SK-N-SH treated with all-trans-retinoic acid at 6 μM for 48 hours (cell line): ENCODE measurements around the gene NRAP.

Experiments used
- ATAC-seq: fragments of 200-7000 bp; cut with Tn5 transposase; 3 replicates; pipeline ENCODE4 v1.9.1; 2020; ENCODE audit warnings: mild to moderate bottlenecking, moderate library complexity
- ARNTL ChIP-seq: fragments of 450-650 bp; formaldehyde crosslinking; IDR thresholded peaks from 2 replicates; pipeline ENCODE4 v1.5.0; 2020; ENCODE audit warnings: low read depth, mild to moderate bottlenecking, moderate library complexity, borderline replicate concordance
- BACH2 ChIP-seq: fragments of 250-450 bp; sonication (Bioruptor Pico); IDR thresholded peaks from 2 replicates; pipeline ENCODE4 v1.9.0; 2021; ENCODE audit warnings: mild to moderate bottlenecking, borderline replicate concordance
- CREB5 ChIP-seq: fragments of 250-450 bp; sonication (Bioruptor Pico); IDR thresholded peaks from 2 replicates; pipeline ENCODE4 v1.5.1; 2020; ENCODE audit warnings: low read depth, mild to moderate bottlenecking, moderate library complexity
- CSDC2 ChIP-seq: fragments of 250-450 bp; sonication (Bioruptor Pico); IDR thresholded peaks from 2 replicates; pipeline ENCODE4 v1.5.0; 2020; ENCODE audit warnings: mild to moderate bottlenecking, moderate library complexity
- ESRRG ChIP-seq: fragments of 250-450 bp; sonication (Bioruptor Pico); IDR thresholded peaks from 2 replicates; pipeline ENCODE4 v1.6.1; 2021; ENCODE audit warnings: mild to moderate bottlenecking
- GLIS3 ChIP-seq: fragments of 250-450 bp; sonication (Bioruptor Pico); IDR thresholded peaks from 2 replicates; pipeline ENCODE4 v1.5.0; 2020; ENCODE audit warnings: mild to moderate bottlenecking, moderate library complexity
- ISL1 ChIP-seq: fragments of 250-450 bp; sonication (Bioruptor Pico); IDR thresholded peaks from 2 replicates; pipeline ENCODE4 v2.1.2; 2022; ENCODE audit warnings: mild to moderate bottlenecking, moderate library complexity
- OSR1 ChIP-seq: fragments of 250-450 bp; sonication (Bioruptor Pico); IDR thresholded peaks from 2 replicates; pipeline ENCODE4 v1.8.0; 2022; ENCODE audit warnings: moderate library complexity, mild to moderate bottlenecking, inconsistent platforms
- PATZ1 ChIP-seq: fragments of 250-450 bp; sonication (Bioruptor Pico); IDR thresholded peaks from 2 replicates; pipeline ENCODE4 v1.8.0; 2020; ENCODE audit warnings: mild to moderate bottlenecking, moderate library complexity, borderline replicate concordance
- POU6F1 ChIP-seq: fragments of 250-450 bp; sonication (Bioruptor Pico); IDR thresholded peaks from 2 replicates; pipeline ENCODE4 v1.8.0; 2021; ENCODE audit warnings: low read depth, mild to moderate bottlenecking, moderate library complexity, borderline replicate concordance
- PPARA ChIP-seq: fragments of 250-450 bp; sonication (Bioruptor Pico); IDR thresholded peaks from 2 replicates; pipeline ENCODE4 v1.5.0; 2020; ENCODE audit warnings: mild to moderate bottlenecking, borderline replicate concordance
- RARB ChIP-seq: fragments of 250-450 bp; sonication (Bioruptor Pico); IDR thresholded peaks from 2 replicates; pipeline ENCODE4 v1.8.0; 2021; ENCODE audit warnings: mild to moderate bottlenecking, moderate library complexity
- SNAI2 ChIP-seq: fragments of 250-450 bp; sonication (Bioruptor Pico); IDR thresholded peaks from 2 replicates; pipeline ENCODE4 v1.5.0; 2020; ENCODE audit warnings: mild to moderate bottlenecking, moderate library complexity
- TCF4 ChIP-seq: fragments of 250-450 bp; sonication (Bioruptor Pico); IDR thresholded peaks from 2 replicates; pipeline ENCODE4 v1.8.0; 2021; ENCODE audit warnings: mild to moderate bottlenecking, moderate library complexity, borderline replicate concordance
- TOX ChIP-seq: fragments of 250-450 bp; sonication (Bioruptor Pico); IDR thresholded peaks from 2 replicates; pipeline ENCODE4 v1.8.0; 2021; ENCODE audit warnings: mild to moderate bottlenecking, moderate library complexity, borderline replicate concordance
- ZC3H10 ChIP-seq: fragments of 250-450 bp; sonication (Bioruptor Pico); IDR thresholded peaks from 2 replicates; pipeline ENCODE4 v1.5.1; 2021; ENCODE audit warnings: mild to moderate bottlenecking, moderate library complexity
- ZFP3 ChIP-seq: fragments of 250-450 bp; sonication (Bioruptor Pico); IDR thresholded peaks from 2 replicates; pipeline ENCODE4 v1.5.0; 2020; ENCODE audit warnings: mild to moderate bottlenecking, moderate library complexity
- ZFP30 ChIP-seq: fragments of 450-650 bp; formaldehyde crosslinking; IDR thresholded peaks from 2 replicates; pipeline ENCODE4 v1.5.0; 2022; ENCODE audit warnings: mild to moderate bottlenecking, moderate library complexity
- ZNF565 ChIP-seq: fragments of 450-650 bp; formaldehyde crosslinking; conservative IDR thresholded peaks from 2 replicates; pipeline ENCODE4 v1.5.0; 2020; ENCODE audit warnings: low read depth, mild to moderate bottlenecking, moderate library complexity
- ZNF70 ChIP-seq: fragments of 450-650 bp; formaldehyde crosslinking; IDR thresholded peaks from 2 replicates; pipeline ENCODE4 v1.5.0; 2020; ENCODE audit warnings: mild to moderate bottlenecking, moderate library complexity
- ZNF8 ChIP-seq: fragments of 450-650 bp; formaldehyde crosslinking; IDR thresholded peaks from 2 replicates; pipeline ENCODE4 v1.5.0; 2020; ENCODE audit warnings: mild to moderate bottlenecking, moderate library complexity
- TF ChIP-seq, protein P1 (sequence below): fragments of 250-450 bp; sonication (Bioruptor Pico); IDR thresholded peaks from 2 replicates; pipeline ENCODE4 v1.5.1; 2021; ENCODE audit warnings: mild to moderate bottlenecking, moderate library complexity

The NRAP gene

GRCh38 chr10:113663142-113663541 is 699 bp downstream of the NRAP start:
- TF ChIP-seq ARNTL (CRISPR knock-in tag) (no peak), TCF4 (CRISPR knock-in tag) (no peak), CSDC2 (CRISPR knock-in tag) (no peak), POU6F1 (CRISPR knock-in tag) (no peak), OSR1 (CRISPR knock-in tag) (no peak), RARB (CRISPR knock-in tag) (no peak), TOX (CRISPR knock-in tag) (no peak), PPARA (no peak), BACH2 (CRISPR knock-in tag) (no peak), ZNF70 (CRISPR knock-in tag) (no peak), GLIS3 (CRISPR knock-in tag) (no peak), ZNF8 (CRISPR knock-in tag) (no peak), ZC3H10 (CRISPR knock-in tag) (no peak), SNAI2 (no peak), ZNF565 (CRISPR knock-in tag) (no peak), ZFP30 (no peak), ISL1 (CRISPR knock-in tag) (no peak), ESRRG (CRISPR knock-in tag) (no peak), ZFP3 (CRISPR knock-in tag) (no peak)
- TF ChIP-seq, protein P1, sequence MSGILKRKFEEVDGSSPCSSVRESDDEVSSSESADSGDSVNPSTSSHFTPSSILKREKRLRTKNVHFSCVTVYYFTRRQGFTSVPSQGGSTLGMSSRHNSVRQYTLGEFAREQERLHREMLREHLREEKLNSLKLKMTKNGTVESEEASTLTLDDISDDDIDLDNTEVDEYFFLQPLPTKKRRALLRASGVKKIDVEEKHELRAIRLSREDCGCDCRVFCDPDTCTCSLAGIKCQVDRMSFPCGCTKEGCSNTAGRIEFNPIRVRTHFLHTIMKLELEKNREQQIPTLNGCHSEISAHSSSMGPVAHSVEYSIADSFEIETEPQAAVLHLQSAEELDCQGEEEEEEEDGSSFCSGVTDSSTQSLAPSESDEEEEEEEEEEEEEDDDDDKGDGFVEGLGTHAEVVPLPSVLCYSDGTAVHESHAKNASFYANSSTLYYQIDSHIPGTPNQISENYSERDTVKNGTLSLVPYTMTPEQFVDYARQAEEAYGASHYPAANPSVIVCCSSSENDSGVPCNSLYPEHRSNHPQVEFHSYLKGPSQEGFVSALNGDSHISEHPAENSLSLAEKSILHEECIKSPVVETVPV (CRISPR knock-in tag) = no peak
- no peak for ATAC-seq

DNA sequence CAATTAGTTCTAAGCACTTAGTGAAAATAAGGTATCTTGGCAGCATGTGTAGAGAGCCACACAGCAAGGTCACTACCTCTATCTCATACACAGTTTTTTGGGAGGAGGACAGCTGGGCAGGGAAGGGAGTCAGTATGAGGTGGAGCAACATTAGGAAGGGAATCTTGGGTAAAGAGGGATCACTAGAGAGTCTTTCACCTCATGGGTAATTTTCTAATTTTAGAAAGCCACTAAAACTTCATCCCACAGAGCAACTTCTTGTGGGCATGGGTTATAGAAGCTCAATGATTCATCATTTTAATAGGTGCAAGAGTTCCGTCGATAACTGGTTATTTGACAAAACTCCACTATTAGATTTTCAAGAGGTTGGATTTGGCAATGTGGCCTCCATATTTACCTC is 2.5 kb downstream of the NRAP start:
- TF ChIP-seq ZC3H10 (CRISPR knock-in tag) (no peak), OSR1 (CRISPR knock-in tag) (no peak), ZNF8 (CRISPR knock-in tag) (no peak), ESRRG (CRISPR knock-in tag) (no peak), PATZ1 (CRISPR knock-in tag) (no peak), ZFP30 (no peak), ISL1 (CRISPR knock-in tag) (no peak), SNAI2 (no peak), GLIS3 (CRISPR knock-in tag) (no peak), PPARA (no peak), CREB5 (CRISPR knock-in tag) (no peak), CSDC2 (CRISPR knock-in tag) (no peak)
- ATAC-seq = no peak

GRCh38 chr10:113657544-113657943 is 6.3 kb downstream of the NRAP start:
- no peak for TF ChIP-seq ISL1 (CRISPR knock-in tag)
- TF ChIP-seq ZNF70 (CRISPR knock-in tag) = no peak
- TF ChIP-seq GLIS3 (CRISPR knock-in tag) = no peak
- no peak for TF ChIP-seq PPARA
- no peak for TF ChIP-seq ZNF8 (CRISPR knock-in tag)
- no peak for TF ChIP-seq SNAI2
- TF ChIP-seq ZFP3 (CRISPR knock-in tag) = no peak
- no peak for TF ChIP-seq CREB5 (CRISPR knock-in tag)
- no peak for TF ChIP-seq TCF4 (CRISPR knock-in tag)
- TF ChIP-seq OSR1 (CRISPR knock-in tag) = no peak
- TF ChIP-seq ZFP30 = no peak
- TF ChIP-seq ZNF565 (CRISPR knock-in tag) = no peak
- TF ChIP-seq, protein P1 (CRISPR knock-in tag) = no peak
- TF ChIP-seq PATZ1 (CRISPR knock-in tag) = no peak
- no peak for TF ChIP-seq ARNTL (CRISPR knock-in tag)
- ATAC-seq = no peak
